ENCODE measurements around the gene MPO.

MPO gene

GRCh38 chr17:58245428-58246103, 35.2 kb downstream of the MPO start:
- 68% methylated on average over 9 of the region's 10 CpGs for WGBS
- Histone ChIP-seq H3K14ac (ENCODE audit: low read length in 2 of 2) (no peak overlapping the region), H4K91ac (ENCODE audit: low read length) (no peak overlapping the region), H3K4me2 (ENCODE audit: low read length, poor library complexity, severe bottlenecking) (no peak overlapping the region), H2AFZ (ENCODE audit: low read depth, low read length) (no peak overlapping the region), H3K4me3 (ENCODE audit: insufficient read depth in 1 of 2, low read depth in 1 of 2, low read length in 2 of 2) (no peak overlapping the region), H3K9me3 (ENCODE audit: control insufficient read depth, low read length) (no peaks in the 10 kb centered on the region), H3K9ac (ENCODE audit: low read length) (no peak overlapping the region), H3K27ac (ENCODE audit: low read length, poor library complexity, severe bottlenecking) (no peak overlapping the region), H4K8ac (ENCODE audit: low read length) (no peak overlapping the region), H2BK15ac (ENCODE audit: low read depth, poor library complexity, severe bottlenecking) (no peak overlapping the region), H2BK5ac (ENCODE audit: low read depth, low read length, poor library complexity, severe bottlenecking) (no peak overlapping the region), H3K27me3 (ENCODE audit: control insufficient read depth in 1 of 2, insufficient read depth in 1 of 2, low read length in 2 of 2) (peaks cover 76 to 88% of the 10 kb centered on the region in 2 experiments), H3K23ac (ENCODE audit: low read length in 2 of 2) (no peak overlapping the region), H2BK120ac (ENCODE audit: low read depth, low read length) (no peak overlapping the region), H2AK5ac (ENCODE audit: low read length, severe bottlenecking) (no peak overlapping the region), H2BK12ac (ENCODE audit: low read length in 2 of 2) (no peak overlapping the region), H3K79me1 (replicated peaks; ENCODE audit: low read length, poor library complexity, severe bottlenecking) (no peaks in the 10 kb centered on the region), H3K18ac (ENCODE audit: low read depth in 1 of 2, low read length in 2 of 2) (no peak overlapping the region), H3K4me1 (ENCODE audit: control insufficient read depth, insufficient read depth, low read depth, low read length) (peaks cover 10% of the 10 kb centered on the region), H3K4ac (ENCODE audit: low read depth in 1 of 2, low read length in 2 of 2) (no peak overlapping the region), H3K36me3 (ENCODE audit: control insufficient read depth in 1 of 2, insufficient read depth in 2 of 2, low read depth in 1 of 2, low read length in 2 of 2) (no peaks in the 10 kb centered on the region)
- DNase-seq = no peak

GRCh38 chr17:58244963-58245362, 35.8 kb downstream of the MPO start:
- no peak overlapping the region for H2BK12ac ChIP-seq (ENCODE audit: low read length in 2 of 2)
- H3K4ac ChIP-seq (ENCODE audit: low read depth in 1 of 2, low read length in 2 of 2) = no peak overlapping the region
- H2BK120ac ChIP-seq (ENCODE audit: low read depth, low read length) = no peak overlapping the region
- no peak overlapping the region for H3K27ac ChIP-seq (ENCODE audit: low read length, poor library complexity, severe bottlenecking)
- H2BK15ac ChIP-seq (ENCODE audit: low read depth, poor library complexity, severe bottlenecking) = no peak overlapping the region
- H3K14ac ChIP-seq (ENCODE audit: low read length in 2 of 2) = no peak overlapping the region
- no peak overlapping the region for H3K9ac ChIP-seq (ENCODE audit: low read length)
- H3K18ac ChIP-seq (ENCODE audit: low read depth in 1 of 2, low read length in 2 of 2) = no peak overlapping the region
- H4K8ac ChIP-seq (ENCODE audit: low read length) = no peak overlapping the region
- no peak for DNase-seq
- no peak overlapping the region for H2AK5ac ChIP-seq (ENCODE audit: low read length, severe bottlenecking)
- H2BK5ac ChIP-seq (ENCODE audit: low read depth, low read length, poor library complexity, severe bottlenecking) = no peak overlapping the region
- no peak overlapping the region for H2AFZ ChIP-seq (ENCODE audit: low read depth, low read length)
- H3K9me3 ChIP-seq (ENCODE audit: control insufficient read depth, low read length) = no peaks in the 10 kb centered on the region
- H3K4me1 ChIP-seq (ENCODE audit: control insufficient read depth, insufficient read depth, low read depth, low read length) = peaks cover 10% of the 10 kb centered on the region
- no peak overlapping the region for H3K23ac ChIP-seq (ENCODE audit: low read length in 2 of 2)
- no peak overlapping the region for H3K4me3 ChIP-seq (ENCODE audit: insufficient read depth in 1 of 2, low read depth in 1 of 2, low read length in 2 of 2)
- no peak overlapping the region for H3K4me2 ChIP-seq (ENCODE audit: low read length, poor library complexity, severe bottlenecking)
- no peak overlapping the region for H4K91ac ChIP-seq (ENCODE audit: low read length)
- WGBS = 86% methylated on average over 6 of the region's 6 CpGs
- peaks cover 78 to 88% of the 10 kb centered on the region in 2 experiments for H3K27me3 ChIP-seq (ENCODE audit: control insufficient read depth in 1 of 2, insufficient read depth in 1 of 2, low read length in 2 of 2)
- H3K36me3 ChIP-seq (ENCODE audit: control insufficient read depth in 1 of 2, insufficient read depth in 2 of 2, low read depth in 1 of 2, low read length in 2 of 2) = no peaks in the 10 kb centered on the region
- H3K79me1 ChIP-seq (replicated peaks; ENCODE audit: low read length, poor library complexity, severe bottlenecking) = no peaks in the 10 kb centered on the region

- 25% methylated on average over 4 of the region's 4 CpGs for WGBS
These were observed 38.5 kb downstream of the MPO start for GRCh38 chr17:58242171-58242784.

GRCh38 chr17:58239987-58240386, 40.7 kb downstream of the MPO start:
- H3K36me3 ChIP-seq (ENCODE audit: control insufficient read depth in 1 of 2, insufficient read depth in 2 of 2, low read depth in 1 of 2, low read length in 2 of 2) = no peaks in the 10 kb centered on the region
- H2BK5ac ChIP-seq (ENCODE audit: low read depth, low read length, poor library complexity, severe bottlenecking) = no peak overlapping the region
- no peak overlapping the region for H3K23ac ChIP-seq (ENCODE audit: low read length in 2 of 2)
- no peak overlapping the region for H2BK120ac ChIP-seq (ENCODE audit: low read depth, low read length)
- H3K4ac ChIP-seq (ENCODE audit: low read depth in 1 of 2, low read length in 2 of 2) = no peak overlapping the region
- H2BK12ac ChIP-seq (ENCODE audit: low read length in 2 of 2) = no peak overlapping the region
- H2BK15ac ChIP-seq (ENCODE audit: low read depth, poor library complexity, severe bottlenecking) = no peak overlapping the region
- H3K4me2 ChIP-seq (ENCODE audit: low read length, poor library complexity, severe bottlenecking) = no peak overlapping the region
- no peak overlapping the region for H3K9ac ChIP-seq (ENCODE audit: low read length)
- H3K27me3 ChIP-seq (ENCODE audit: control insufficient read depth in 1 of 2, insufficient read depth in 1 of 2, low read length in 2 of 2) = peaks cover 84 to 86% of the 10 kb centered on the region in 2 experiments
- H2AFZ ChIP-seq (ENCODE audit: low read depth, low read length) = no peak overlapping the region
- no peak overlapping the region for H4K8ac ChIP-seq (ENCODE audit: low read length)
- no peaks in the 10 kb centered on the region for H3K4me1 ChIP-seq (ENCODE audit: control insufficient read depth, insufficient read depth, low read depth, low read length)
- H4K91ac ChIP-seq (ENCODE audit: low read length) = no peak overlapping the region
- no peak overlapping the region for H3K27ac ChIP-seq (ENCODE audit: low read length, poor library complexity, severe bottlenecking)
- H2AK5ac ChIP-seq (ENCODE audit: low read length, severe bottlenecking) = no peak overlapping the region
- DNase-seq = no peak
- no peaks in the 10 kb centered on the region for H3K9me3 ChIP-seq (ENCODE audit: control insufficient read depth, low read length)
- no peak overlapping the region for H3K14ac ChIP-seq (ENCODE audit: low read length in 2 of 2)
- H3K4me3 ChIP-seq (ENCODE audit: insufficient read depth in 1 of 2, low read depth in 1 of 2, low read length in 2 of 2) = no peak overlapping the region
- H3K18ac ChIP-seq (ENCODE audit: low read depth in 1 of 2, low read length in 2 of 2) = no peak overlapping the region
- H3K79me1 ChIP-seq (replicated peaks; ENCODE audit: low read length, poor library complexity, severe bottlenecking) = no peaks in the 10 kb centered on the region
- WGBS = 78% methylated on average over 1 of the region's 1 CpG

More at GRCh38 chr17:58242171-58242784, 38.5 kb downstream of the MPO start:
- Histone ChIP-seq H2AFZ (ENCODE audit: low read depth, low read length) (no peak overlapping the region), H2BK12ac (ENCODE audit: low read length in 2 of 2) (no peak overlapping the region), H2AK5ac (ENCODE audit: low read length, severe bottlenecking) (no peak overlapping the region), H3K4me1 (ENCODE audit: control insufficient read depth, insufficient read depth, low read depth, low read length) (no peaks in the 10 kb centered on the region), H3K14ac (ENCODE audit: low read length in 2 of 2) (no peak overlapping the region), H3K27me3 (ENCODE audit: control insufficient read depth in 1 of 2, insufficient read depth in 1 of 2, low read length in 2 of 2) (peaks cover 78 to 88% of the 10 kb centered on the region in 2 experiments), H3K4me2 (ENCODE audit: low read length, poor library complexity, severe bottlenecking) (no peak overlapping the region), H2BK120ac (ENCODE audit: low read depth, low read length) (no peak overlapping the region), H2BK15ac (ENCODE audit: low read depth, poor library complexity, severe bottlenecking) (no peak overlapping the region), H3K18ac (ENCODE audit: low read depth in 1 of 2, low read length in 2 of 2) (no peak overlapping the region), H3K23ac (ENCODE audit: low read length in 2 of 2) (no peak overlapping the region), H4K91ac (ENCODE audit: low read length) (no peak overlapping the region), H3K79me1 (replicated peaks; ENCODE audit: low read length, poor library complexity, severe bottlenecking) (no peaks in the 10 kb centered on the region), H4K8ac (ENCODE audit: low read length) (no peak overlapping the region), H3K9me3 (ENCODE audit: control insufficient read depth, low read length) (no peaks in the 10 kb centered on the region), H3K4me3 (ENCODE audit: insufficient read depth in 1 of 2, low read depth in 1 of 2, low read length in 2 of 2) (no peak overlapping the region), H3K27ac (ENCODE audit: low read length, poor library complexity, severe bottlenecking) (no peak overlapping the region), H3K9ac (ENCODE audit: low read length) (no peak overlapping the region), H3K36me3 (ENCODE audit: control insufficient read depth in 1 of 2, insufficient read depth in 2 of 2, low read depth in 1 of 2, low read length in 2 of 2) (no peaks in the 10 kb centered on the region), H2BK5ac (ENCODE audit: low read depth, low read length, poor library complexity, severe bottlenecking) (no peak overlapping the region), H3K4ac (ENCODE audit: low read depth in 1 of 2, low read length in 2 of 2) (no peak overlapping the region)
- no peak for DNase-seq
